Stimulated activated CD4-positive, alpha-beta T cell treated with anti-CD3 and anti-CD28 coated beads, Interleukin-2, amount 100 ng/mL, for 24 hours (primary cell): ENCODE measurements around the gene SEC16A.

ENCODE experiments used
- DNase-seq, 2 donors: peaks; one replicate each; pipeline ENCODE4 v3.0.0-alpha.2; 2020

The SEC16A gene

DNA sequence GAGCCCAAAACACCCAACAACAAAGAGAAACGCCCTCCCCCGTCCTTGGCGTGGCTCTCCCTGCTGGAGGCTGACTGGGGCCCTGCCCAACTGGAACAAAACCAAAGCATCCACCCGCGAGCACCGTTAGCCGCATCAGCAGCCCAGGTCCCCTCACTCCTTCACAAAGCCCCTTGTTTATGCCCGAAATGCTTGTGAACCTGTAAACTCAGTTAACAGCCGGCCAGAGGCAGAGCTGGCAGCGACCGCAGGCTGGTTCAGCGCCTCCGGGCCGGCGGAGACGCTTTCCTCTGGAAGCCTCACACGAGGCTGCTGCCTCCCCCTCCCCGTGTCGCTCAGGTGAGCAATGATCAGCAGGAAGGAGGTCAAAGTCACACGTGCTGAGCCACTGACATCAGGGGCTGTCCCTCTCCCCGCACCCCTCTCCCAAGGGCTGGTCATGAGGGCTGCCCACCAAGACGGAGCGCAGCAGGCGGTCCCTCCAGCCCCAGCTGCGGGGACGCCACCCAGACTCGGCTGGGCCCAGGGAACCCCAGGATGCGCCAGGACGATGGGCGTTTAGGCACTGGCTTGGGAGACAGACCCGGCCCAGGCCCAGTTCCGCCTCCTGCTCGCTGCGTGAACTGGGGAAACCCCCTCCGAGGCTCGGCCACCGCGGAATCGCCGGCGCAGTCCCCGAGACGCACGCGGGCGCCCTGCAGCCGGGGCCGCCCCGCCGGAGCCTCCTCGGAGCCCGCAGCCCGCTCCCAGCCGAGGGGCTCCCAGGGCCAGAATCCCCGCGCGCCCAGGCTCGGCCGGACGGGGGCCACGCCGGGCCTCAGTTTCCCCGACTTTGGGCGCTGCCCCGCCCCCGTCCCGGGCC, 83.4 kb downstream of the SEC16A start:
- peak; percentile 48 to 61 for DNase-seq

DNA sequence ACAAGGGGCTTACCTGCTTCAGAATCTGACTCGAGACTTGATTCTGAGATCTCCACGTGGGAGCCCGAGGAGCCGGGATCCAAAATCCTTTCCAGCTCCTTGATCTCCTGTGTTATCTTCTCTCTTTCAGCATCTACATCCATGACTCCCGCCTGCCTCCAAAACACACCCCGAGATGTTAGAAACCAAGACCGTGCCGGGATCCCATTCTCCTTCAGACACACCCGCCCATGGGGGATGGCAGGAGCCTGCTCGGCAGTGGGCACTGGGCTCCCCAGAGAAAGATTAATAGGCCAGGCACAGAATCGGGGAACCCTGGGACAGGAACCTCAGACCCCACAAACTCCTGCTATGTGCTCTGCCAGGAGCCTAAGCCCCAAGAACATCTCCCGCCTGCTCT, 84.6 kb downstream of the SEC16A start:
- no peak for DNase-seq

DNA sequence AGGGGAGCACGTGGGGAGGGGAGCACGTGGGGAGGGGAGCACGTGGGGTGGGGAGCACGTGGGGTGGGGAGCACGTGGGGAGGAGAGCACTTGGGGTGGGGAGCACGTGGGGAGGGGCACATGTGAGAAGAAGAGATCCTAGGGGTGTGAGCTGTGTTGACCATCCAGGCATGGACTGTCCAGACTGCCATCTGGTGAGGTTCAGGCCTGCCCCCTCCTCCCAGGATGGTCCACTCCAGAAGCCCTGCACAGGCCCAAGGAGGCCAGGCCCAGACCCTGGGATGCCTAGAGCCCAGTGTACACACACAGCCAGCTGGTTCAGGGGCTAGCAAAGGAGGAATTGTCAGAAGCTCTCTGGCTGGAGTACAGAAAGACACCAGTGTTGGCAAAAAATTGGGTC, 85.2 kb downstream of the SEC16A start:
- no peak for DNase-seq

DNA sequence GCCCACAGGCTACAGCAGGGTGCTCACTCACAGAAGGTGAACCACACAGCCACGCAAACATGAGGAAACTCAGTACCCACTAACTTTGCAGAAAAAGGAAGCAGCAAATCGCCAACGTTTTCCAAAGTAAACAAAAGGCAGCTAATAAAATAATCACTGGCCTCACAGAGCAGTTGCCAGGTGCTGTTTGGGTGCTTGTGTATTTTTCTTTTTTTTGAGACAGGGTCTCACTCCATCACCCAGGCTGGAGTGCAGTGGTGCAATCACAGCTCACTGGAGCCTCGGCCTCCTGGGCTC, 86.7 kb downstream of the SEC16A start:
- DNase-seq: no peak

DNA sequence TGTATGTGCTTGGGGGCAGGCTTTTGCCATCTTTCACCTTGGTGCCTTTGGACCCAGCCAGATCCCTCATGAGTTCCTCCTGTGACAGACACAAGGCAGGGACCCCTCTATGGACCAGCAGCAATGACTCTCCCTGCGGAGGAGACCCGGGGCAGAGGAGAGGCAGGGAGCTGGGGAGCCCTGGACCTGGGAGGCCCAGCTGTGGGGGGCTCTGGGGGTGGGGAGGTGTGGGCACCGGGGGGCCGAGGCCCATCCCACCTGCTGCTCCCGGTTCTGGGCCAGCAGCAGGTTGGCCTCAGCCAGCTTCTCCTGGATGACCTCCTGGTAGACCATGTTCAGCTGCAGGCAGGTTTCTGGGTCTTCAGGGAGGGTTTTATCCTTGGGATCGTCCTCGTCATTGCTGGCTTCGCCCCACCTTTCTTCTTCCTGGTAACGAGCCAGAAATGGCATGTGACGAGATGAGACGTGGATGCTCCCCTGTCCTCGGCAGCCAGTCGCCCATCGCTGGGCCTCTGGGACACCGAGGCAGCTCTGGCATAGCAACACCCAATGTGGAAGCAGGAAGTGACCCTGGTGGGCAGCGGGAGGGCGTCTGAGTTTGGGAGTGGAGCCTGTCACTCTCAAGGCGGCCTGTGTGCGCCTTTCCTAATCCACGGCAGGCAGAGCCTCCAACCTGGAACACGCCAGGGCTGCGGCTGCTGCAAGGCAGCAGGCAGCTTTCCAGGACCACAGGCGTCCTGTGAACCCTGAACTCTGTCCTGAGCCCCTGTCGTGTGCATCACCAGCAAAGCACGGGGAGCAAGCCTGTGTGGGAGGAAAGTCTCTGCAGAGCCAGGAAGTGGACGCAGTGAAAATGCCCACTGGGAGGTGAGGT, 87.3 kb downstream of the SEC16A start:
- DNase-seq: no peak

DNA sequence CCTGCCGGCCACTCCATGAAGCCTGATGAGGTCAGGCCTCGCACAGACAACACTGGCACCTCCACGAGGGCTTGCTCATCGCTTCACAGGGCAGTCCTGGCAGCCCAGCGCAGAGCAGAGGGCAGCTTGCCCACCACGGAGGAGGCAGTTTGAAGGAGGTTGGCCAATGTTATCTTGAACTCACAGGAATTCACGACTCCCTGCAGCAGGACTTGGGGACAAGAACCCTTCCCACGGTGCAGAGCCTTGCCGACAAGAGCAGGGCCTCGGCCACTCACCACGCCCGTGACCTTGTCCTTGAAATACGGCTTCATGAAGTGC, 87.9 kb downstream of the SEC16A start:
- no peak for DNase-seq

DNA sequence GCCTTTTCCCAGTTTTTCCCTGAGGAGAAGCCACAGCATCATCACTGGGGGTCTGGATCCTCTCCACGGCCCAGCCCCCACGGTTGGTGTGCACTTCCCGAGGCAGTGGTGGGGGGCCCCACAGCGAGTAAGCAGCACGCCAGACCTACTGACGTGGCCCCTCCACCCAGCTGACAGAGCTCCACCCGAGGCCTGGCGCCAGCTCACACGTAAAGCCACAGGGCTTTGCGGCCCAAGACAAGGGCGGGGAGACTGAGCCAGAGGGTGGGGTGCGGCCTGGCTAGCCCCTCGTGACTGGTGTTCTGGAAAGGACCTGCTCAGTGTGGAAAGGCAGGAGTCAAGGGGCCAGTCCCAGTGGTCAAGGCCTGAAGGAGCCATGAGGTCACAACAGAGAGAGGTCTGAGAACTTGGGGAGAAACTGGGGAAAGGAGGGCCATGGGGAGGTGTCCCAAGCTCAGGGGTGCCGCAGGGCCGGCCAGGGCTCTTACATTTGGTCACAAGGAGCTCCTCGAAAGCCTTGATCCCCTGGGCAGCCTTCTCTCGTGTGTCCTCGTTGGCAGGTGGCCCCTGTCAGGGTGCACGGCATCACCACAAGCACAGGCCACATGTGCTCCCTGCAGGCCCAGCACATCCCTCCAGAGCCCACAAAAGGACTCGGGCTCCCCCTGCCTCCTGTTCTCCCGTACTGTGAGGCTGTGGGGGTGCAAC, 88.4 kb downstream of the SEC16A start:
- DNase-seq: no peak

DNA sequence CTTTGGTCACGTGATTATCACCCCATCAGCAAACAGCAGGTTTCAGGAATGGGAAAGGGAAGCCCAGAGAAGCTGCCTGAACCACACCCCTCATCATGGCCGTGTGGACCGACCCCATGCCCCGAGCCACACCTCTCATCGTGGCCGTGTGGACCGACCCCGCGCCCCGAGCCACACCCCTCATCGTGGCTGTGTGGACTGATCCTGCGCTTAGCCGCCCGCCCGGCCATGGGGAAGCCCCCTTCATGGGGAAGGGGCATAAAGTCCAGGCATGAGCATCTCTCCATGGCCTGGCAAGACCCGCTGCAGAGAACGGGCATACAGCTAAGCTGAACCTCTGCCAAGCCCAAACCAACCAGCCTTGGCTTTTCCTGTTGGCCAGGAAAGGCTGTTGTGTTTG, 89.3 kb downstream of the SEC16A start:
- no peak for DNase-seq

DNA sequence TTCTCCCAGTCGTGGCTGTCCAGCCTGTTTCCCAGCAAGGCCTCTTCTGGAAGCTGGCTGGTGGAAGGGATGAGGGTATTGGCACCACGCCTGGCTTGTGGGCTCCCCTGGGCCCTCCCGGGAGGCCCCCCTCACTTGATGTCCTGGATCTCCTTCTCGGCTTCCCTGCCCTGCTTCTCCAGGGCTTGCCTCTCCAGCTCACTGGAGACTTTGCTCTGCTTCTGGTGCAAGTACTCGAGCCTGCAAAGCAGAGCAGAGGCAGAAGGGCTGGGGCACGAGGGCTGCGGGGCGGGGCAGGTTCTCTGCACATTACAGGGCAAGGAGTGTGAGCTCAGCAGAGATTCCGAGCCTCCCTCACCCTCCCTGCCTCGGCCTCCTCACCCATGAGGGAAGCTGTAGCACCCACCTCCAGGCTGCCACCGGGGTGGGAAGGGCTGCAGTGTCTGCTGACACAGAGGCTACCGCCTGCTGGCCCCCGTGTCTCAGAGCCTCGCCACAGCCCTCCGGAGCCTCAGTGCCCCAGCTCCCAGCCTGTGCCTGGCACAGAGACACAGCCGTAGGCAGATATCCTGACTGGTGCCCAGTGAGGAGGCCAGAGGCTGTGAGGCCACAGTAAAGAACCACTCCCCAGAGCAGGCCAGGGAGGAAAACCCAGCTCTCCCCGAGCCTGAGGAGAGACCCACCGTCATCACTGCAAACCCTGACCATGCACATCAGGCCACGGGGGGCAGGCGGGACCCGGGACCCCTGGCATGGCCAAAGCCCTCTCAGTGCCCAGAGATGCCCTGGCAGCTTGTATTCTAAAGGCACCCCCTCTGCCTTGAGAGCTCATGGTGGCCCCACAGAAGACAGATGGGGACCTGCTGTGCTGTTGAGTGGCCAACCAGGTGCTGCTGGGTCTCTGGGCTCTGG, 90.0 kb downstream of the SEC16A start:
- no peak for DNase-seq

DNA sequence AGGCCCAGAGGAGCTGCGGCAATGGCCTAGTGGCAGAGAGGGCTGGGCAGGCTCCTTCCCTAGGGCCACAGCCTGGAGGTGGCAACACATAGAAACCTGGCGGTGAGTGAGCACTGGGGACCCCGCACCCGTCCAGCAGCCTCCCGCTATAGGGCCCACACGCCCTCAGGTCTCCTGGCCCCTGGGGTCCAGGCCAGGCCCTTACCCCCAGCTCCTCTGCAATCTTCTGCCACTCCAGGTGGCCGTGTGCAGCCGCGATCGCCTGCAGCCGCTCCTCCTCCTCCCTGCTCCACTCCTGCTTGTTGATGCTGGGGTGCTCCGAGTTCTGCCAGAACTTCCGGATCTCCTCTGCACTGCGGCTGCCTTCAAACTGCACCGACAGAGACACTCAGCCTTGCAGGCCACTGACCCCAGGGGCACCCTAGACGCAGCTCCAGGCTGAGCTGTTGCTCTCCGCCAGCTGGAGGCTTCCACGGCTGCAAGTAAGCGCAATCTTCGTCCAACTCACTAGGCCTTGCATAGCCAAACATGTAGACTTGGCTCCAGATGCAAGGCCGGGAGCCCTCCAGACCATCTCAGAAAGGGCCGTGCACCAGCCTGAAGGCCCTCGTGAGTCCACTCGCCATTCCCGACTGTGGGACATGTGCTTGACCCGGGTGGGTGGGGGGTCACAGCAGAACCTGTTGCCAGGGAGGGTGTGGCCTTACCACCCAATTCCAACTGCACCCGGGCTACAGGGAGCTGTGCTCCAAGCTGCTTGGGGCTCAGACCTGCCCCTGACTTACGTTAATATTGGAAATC, 90.9 kb downstream of the SEC16A start:
- DNase-seq: no peak
